IPS DF 6.9 (cell line): Measurements from ENCODE around the gene ACADVL.

ENCODE experiments used
- DNase-seq: peaks from one replicate; pipeline ENCODE4 v3.0.0-alpha.2; 2013; ENCODE audit warnings: low read depth, low spot score
- H3K27ac ChIP-seq: one replicate; pipeline ENCODE4 v1.5.1; 2013; ENCODE audit warnings: low read length, control low read depth
- H3K27me3 ChIP-seq: 2 replicates; pipeline ENCODE4 v1.6.1; 2013; ENCODE audit warnings: mild to moderate bottlenecking, low read length; ENCODE audit not compliant: control insufficient read depth, insufficient read depth
- H3K36me3 ChIP-seq: 2 replicates; pipeline ENCODE4 v1.6.1; 2013; ENCODE audit warnings: low read length; ENCODE audit not compliant: control insufficient read depth, insufficient read depth
- H3K4me1 ChIP-seq: 2 replicates; pipeline ENCODE4 v1.6.1; 2013; ENCODE audit warnings: low read length; ENCODE audit not compliant: control insufficient read depth, insufficient read depth
- H3K4me3 ChIP-seq: 2 replicates; pipeline ENCODE4 v1.5.1; 2013; ENCODE audit warnings: mild to moderate bottlenecking, low read length
- H3K9me3 ChIP-seq: 2 replicates; pipeline ENCODE4 v1.6.1; 2013; ENCODE audit warnings: low read length, inconsistent platforms; ENCODE audit not compliant: control insufficient read depth, insufficient read depth
- WGBS: extraction: QIAGEN DNeasy Blood & Tissue Kit; methylation state at CpG from one replicate; pipeline ENCODE4 v1.1.7; 2013; ENCODE audit warnings: mixed read lengths, missing lambda C conversion rate; ENCODE audit not compliant: insufficient read length, insufficient coverage; 5-methylcytosine and 5-hydroxymethylcytosine counted together

ACADVL gene

GRCh38 chr17:7217113-7217987 lies 2.4 kb upstream of the ACADVL start:
- no CpG with 5 or more reads among the region's 32 CpGs for WGBS
- H3K9me3 ChIP-seq, result no peaks in the 10 kb centered on the region
- no peak for DNase-seq
- peaks cover 7% of the 10 kb centered on the region; the same call in 1 of the 2 replicates for H3K36me3 ChIP-seq
- H3K27ac ChIP-seq, result no peak overlapping the region
- H3K4me3 ChIP-seq, result peak overlapping the region; percentile 35; the same call in 1 of the 2 replicates
- peaks cover 3% of the 10 kb centered on the region for H3K4me1 ChIP-seq
- no peaks in the 10 kb centered on the region for H3K27me3 ChIP-seq

- Histone ChIP-seq H3K27ac (no peak overlapping the region), H3K9me3 (no peaks in the 10 kb centered on the region), H3K27me3 (no peaks in the 10 kb centered on the region), H3K36me3 (peaks cover 13% of the 10 kb centered on the region; the same call in 1 of the 2 replicates), H3K4me3 (no peak overlapping the region), H3K4me1 (peaks cover 3% of the 10 kb centered on the region)
- no peak for DNase-seq
- WGBS, result no CpG with 5 or more reads among the region's 6 CpGs
Measured at GRCh38 chr17:7218166-7218565, 1.6 kb upstream of the ACADVL start.

GRCh38 chr17:7218758-7219157 lies 980 bp upstream of the ACADVL start:
- no CpG with 5 or more reads among the region's 6 CpGs for WGBS
- H3K36me3 ChIP-seq, result peaks cover 19% of the 10 kb centered on the region
- no peaks in the 10 kb centered on the region for H3K27me3 ChIP-seq
- no peak for DNase-seq
- peaks cover 3% of the 10 kb centered on the region for H3K4me1 ChIP-seq
- no peak overlapping the region for H3K4me3 ChIP-seq
- H3K27ac ChIP-seq, result no peak overlapping the region
- no peaks in the 10 kb centered on the region for H3K9me3 ChIP-seq

GRCh38 chr17:7219229-7219811 lies 418 bp upstream of the ACADVL start:
- no peak overlapping the region for H3K27ac ChIP-seq
- peak overlapping the region; percentile 71; the same call in 1 of the 2 replicates for H3K4me3 ChIP-seq
- peaks cover 25% of the 10 kb centered on the region for H3K36me3 ChIP-seq
- H3K4me1 ChIP-seq, result peaks cover 3% of the 10 kb centered on the region
- H3K27me3 ChIP-seq, result no peaks in the 10 kb centered on the region
- WGBS, result no CpG with 5 or more reads among the region's 12 CpGs
- no peaks in the 10 kb centered on the region for H3K9me3 ChIP-seq
- no peak for DNase-seq

- Histone ChIP-seq H3K4me1 (peaks cover 3% of the 10 kb centered on the region), H3K36me3 (peaks cover 29% of the 10 kb centered on the region), H3K27me3 (no peaks in the 10 kb centered on the region), H3K9me3 (no peaks in the 10 kb centered on the region), H3K4me3 (peak overlapping the region; percentile 71; the same call in 1 of the 2 replicates), H3K27ac (no peak overlapping the region)
- DNase-seq, result no peak
- WGBS, result no CpG with 5 or more reads among the region's 11 CpGs
Measured at GRCh38 chr17:7220593-7221277, 997 bp downstream of the ACADVL start.

- WGBS, result no CpG with 5 or more reads among the region's 10 CpGs
- H3K27me3 ChIP-seq, result no peaks in the 10 kb centered on the region
- no peak overlapping the region for H3K27ac ChIP-seq
- no peak overlapping the region for H3K4me3 ChIP-seq
- H3K36me3 ChIP-seq, result peaks cover 34% of the 10 kb centered on the region
- no peaks in the 10 kb centered on the region for H3K9me3 ChIP-seq
- peaks cover 1% of the 10 kb centered on the region; the same call in 1 of the 2 replicates for H3K4me1 ChIP-seq
- DNase-seq, result no peak
Measured at GRCh38 chr17:7221278-7222092, 1.7 kb downstream of the ACADVL start.

GRCh38 chr17:7222093-7222971 lies 2.6 kb downstream of the ACADVL start:
- H3K4me1 ChIP-seq, result peaks cover 1% of the 10 kb centered on the region
- H3K27me3 ChIP-seq, result no peaks in the 10 kb centered on the region
- DNase-seq, result no peak
- H3K27ac ChIP-seq, result no peak overlapping the region
- no peak overlapping the region for H3K4me3 ChIP-seq
- H3K36me3 ChIP-seq, result peaks cover 42% of the 10 kb centered on the region
- no CpG with 5 or more reads among the region's 15 CpGs for WGBS
- no peaks in the 10 kb centered on the region for H3K9me3 ChIP-seq

- DNase-seq, result no peak
- Histone ChIP-seq H3K27me3 (no peaks in the 10 kb centered on the region), H3K36me3 (peaks cover 47% of the 10 kb centered on the region), H3K9me3 (no peaks in the 10 kb centered on the region), H3K27ac (no peak overlapping the region), H3K4me3 (no peak overlapping the region), H3K4me1 (peaks cover 1% of the 10 kb centered on the region)
- no CpG with 5 or more reads among the region's 7 CpGs for WGBS
Measured at GRCh38 chr17:7222972-7223292, 3.2 kb downstream of the ACADVL start.

GRCh38 chr17:7223375-7223774 lies 3.6 kb downstream of the ACADVL start:
- peaks cover 50% of the 10 kb centered on the region for H3K36me3 ChIP-seq

More at GRCh38 chr17:7223375-7223774, 3.6 kb downstream of the ACADVL start:
- H3K9me3 ChIP-seq, result no peaks in the 10 kb centered on the region
- no peak overlapping the region for H3K4me3 ChIP-seq
- no CpG with 5 or more reads among the region's 4 CpGs for WGBS
- no peaks in the 10 kb centered on the region for H3K27me3 ChIP-seq
- no peak for DNase-seq
- no peak overlapping the region for H3K27ac ChIP-seq
- no peaks in the 10 kb centered on the region; the same call in none of the 2 replicates for H3K4me1 ChIP-seq
